K562 (cell line): Measurements from ENCODE around the gene RALA. TPM values are rescaled to one million over a fixed set of nuclear protein-coding genes. Genes with fewer than 3 reads are reported as not detected.
"Not testable (repeated sequence)": the region's sequence is repeated elsewhere in the genome, so short reads cannot be mapped to it uniquely, and the experiment has no call there.

Experiments
- ATAC-seq: fragments of 200-7000 bp; cut with Tn5 transposase; 3 replicates; pipeline ENCODE4 v1.9.1; 2020; ENCODE audit warnings: moderate library complexity
- BruUV-seq: library from RNA; stranded (reverse); fragments of 400-500 nt; replicated peaks from 2 replicates; lab custom pipeline; 2021; lab: Mats Ljungman, UMichigan
- CTCF ChIA-PET: fragments of 300-600 bp; formaldehyde crosslinking; extraction: SDS; loops from one replicate; lab custom pipeline; 2021; ENCODE audit warnings: low intra/inter-chr PET ratio; lab: Yijun Ruan, JAX
- POLR2A ChIA-PET: fragments of 300-600, 350-650 bp; sonication (Branson Sonifier 250); formaldehyde crosslinking; extraction: SDS; loops from one replicate; lab custom pipeline; 2021; ENCODE audit warnings: antibody characterized with exemption, inconsistent platforms; lab: Yijun Ruan, JAX
- DNase-seq, 4 experiments: peaks; one replicate each; pipeline versions ENCODE4 v3.0.0 to v3.0.0-alpha.2; 2011 to 2018; ENCODE audit warnings: low spot score in 3 of 4, mixed read lengths in 3 of 4; ENCODE audit errors: extremely low read depth in 1 of 4
- FAIRE-seq: peaks from 2 replicates; lab custom pipeline; 2011; peaks lifted over from hg19 to GRCh38; lab: Jason Lieb, UNC
- H2AFZ ChIP-seq: 2 replicates; pipeline ENCODE4 v1.6.0; 2011; ENCODE audit warnings: low read depth, low read length, control low read depth, inconsistent platforms
- H3K27ac ChIP-seq: fragments of 200-600 bp; 3 replicates; pipeline ENCODE4 v1.8.0; 2011; ENCODE audit warnings: low read depth, mild to moderate bottlenecking, control low read depth, inconsistent platforms, low read length, moderate library complexity, mixed read lengths; ENCODE audit errors: extremely low read depth
- H3K27me3 ChIP-seq, 2 experiments: fragments of 300-600 bp in 1 of 2; 2 replicates in 1 of 2; 3 replicates in 1 of 2; pipeline versions ENCODE4 v1.6.0 to v1.8.0; 2011; ENCODE audit warnings: inconsistent platforms in 2 of 2, low read length in 2 of 2, mild to moderate bottlenecking in 1 of 2, mixed read lengths in 1 of 2, moderate library complexity in 1 of 2; ENCODE audit not compliant: control insufficient read depth in 2 of 2, insufficient read depth in 2 of 2
- H3K36me3 ChIP-seq: fragments of 300-600 bp; 3 replicates; pipeline ENCODE4 v1.8.0; 2011; ENCODE audit warnings: mild to moderate bottlenecking, low read length, inconsistent platforms; ENCODE audit not compliant: control insufficient read depth, insufficient read depth
- H3K4me1 ChIP-seq, 2 experiments: fragments of 200-600 bp in 1 of 2; replicated peaks in 1 of 2; 2 replicates in 1 of 2; 3 replicates in 1 of 2; pipeline versions ENCODE4 v1.5.1 to v1.8.0; 2011; ENCODE audit warnings: inconsistent platforms in 2 of 2, low read length in 2 of 2, mild to moderate bottlenecking in 1 of 2, mixed read lengths in 1 of 2, moderate library complexity in 1 of 2; ENCODE audit not compliant: control insufficient read depth in 2 of 2, insufficient read depth in 2 of 2
- H3K4me2 ChIP-seq: 2 replicates; pipeline ENCODE4 v1.6.1; 2011; ENCODE audit warnings: low read length, control low read depth, inconsistent platforms, mixed read lengths; ENCODE audit not compliant: insufficient read depth
- H3K4me3 ChIP-seq: fragments of 200-600 bp; sonication (generic), shearing (Covaris generic); 2 replicates; pipeline ENCODE4 v1.5.1; 2016; ENCODE audit warnings: control low read depth, inconsistent platforms
- H3K79me2 ChIP-seq: fragments of 200-600 bp; 3 replicates; pipeline ENCODE4 v1.8.0; 2011; ENCODE audit warnings: low read length, inconsistent platforms; ENCODE audit not compliant: control insufficient read depth, insufficient read depth
- H3K9ac ChIP-seq, 2 experiments: 2 replicates each; pipeline versions ENCODE4 v1.6.0 to v1.6.1; 2011; ENCODE audit warnings: low read depth in 2 of 2, low read length in 2 of 2, control low read depth in 1 of 2, inconsistent platforms in 1 of 2, mild to moderate bottlenecking in 1 of 2, mixed read lengths in 1 of 2; ENCODE audit not compliant: insufficient read depth in 1 of 2
- H3K9me1 ChIP-seq: one replicate; pipeline ENCODE4 v1.6.0; 2011; ENCODE audit warnings: inconsistent platforms, mild to moderate bottlenecking, low read length, moderate library complexity; ENCODE audit not compliant: control insufficient read depth, insufficient read depth
- H3K9me3 ChIP-seq: replicated peaks from 2 replicates; pipeline ENCODE4 v1.5.1; 2011; ENCODE audit warnings: low read depth, low read length, inconsistent platforms; ENCODE audit not compliant: control insufficient read depth, insufficient read depth
- H4K20me1 ChIP-seq: replicated peaks from 2 replicates; pipeline ENCODE4 v1.6.1; 2011; ENCODE audit warnings: low read length, inconsistent platforms, mixed read lengths; ENCODE audit not compliant: control insufficient read depth, insufficient read depth
- MEIS2 ChIP-seq: fragments of 450-650 bp; IDR thresholded peaks from 2 replicates; pipeline ENCODE4 v1.6.1; 2014; ENCODE audit warnings: mild to moderate bottlenecking; ENCODE audit not compliant: partially characterized antibody
- ZNF507 ChIP-seq: conservative IDR thresholded peaks from 2 replicates; pipeline ENCODE4 v1.6.1; 2017; ENCODE audit warnings: missing genetic modification characterization, missing compliant biosample characterization
- WGBS: fragments of 100-300 bp; shearing (Covaris generic); methylation state at CpG from one replicate; pipeline ENCODE4 v1.1.6; 2016; ENCODE audit warnings: low coverage, mixed read lengths; ENCODE audit not compliant: insufficient coverage; ENCODE audit errors: missing lambda C conversion rate; 5-methylcytosine and 5-hydroxymethylcytosine counted together
- in situ Hi-C: fragments of 300-500 bp; cut with MboI; formaldehyde crosslinking; loops from 4 replicates; pipeline ENCODE4 v1.15.0; 2018; ENCODE audit warnings: inconsistent platforms, mixed read lengths
- intact Hi-C: fragments of 100-400 bp; cut with micrococcal nuclease; formaldehyde crosslinking; loops from 2 replicates; pipeline ENCODE4 v1.14.2; 2022
- polyA plus RNA-seq, 8 experiments: library from polyadenylated mRNA; depleted of rRNA in 4 of 8; stranded (reverse) in 5 of 8; unstranded in 3 of 8; fragments of >200 nt; fragmentation: Nextera tagmentation in 2 of 8; fragmentation: Illumina TruSeq in 1 of 8; extraction: Ambion mirVana in 2 of 8; extraction: Trizol in 1 of 8; gene quantifications; 2 replicates each; pipeline versions ENCODE4 v1.2.1 to v1.2.3, GENCODE V29; 2011 to 2014; ENCODE audit warnings: inconsistent platforms in 1 of 8, missing spikeins in 1 of 8
- total RNA-seq, 7 experiments: library from RNA; depleted of rRNA in 6 of 7; stranded (reverse); fragments of >200 nt in 6 of 7; fragmentation: Illumina TruSeq in 2 of 7; extraction: Trizol in 2 of 7; gene quantifications; 2 replicates each; pipeline versions ENCODE4 v1.2.1 to v1.2.3, GENCODE V29; 2011 to 2021; ENCODE audit warnings: low replicate concordance in 1 of 7

The RALA gene
- total and polyA plus RNA-seq, 9 of the 15 experiments (the other 6 are each of a cell fraction or from before 2014, with no cell fraction given): 7.2 to 28.0 (median 25.7) TPM

GRCh38 chr7:39667341-39667923, 44.1 kb downstream of the RALA start:
- CTCF ChIA-PET: no interaction called here
- no peak for ATAC-seq
- intact Hi-C loops: no loop called here

GRCh38 chr7:39668280-39668679, 44.9 kb downstream of the RALA start:
- POLR2A ChIA-PET: interaction anchor here (1.0 kb wide), 1 partner anchor 53 kb away, joined by 3 read pairs; no protein-coding TSS in a partner anchor
- H3K79me2 ChIP-seq, intact Hi-C loops, ATAC-seq, in situ Hi-C loops, H3K27me3 ChIP-seq, H3K4me2 ChIP-seq, H3K36me3 ChIP-seq, H3K9ac ChIP-seq, H3K9me1 ChIP-seq, H3K27ac ChIP-seq, H4K20me1 ChIP-seq, H3K4me1 ChIP-seq, BruUV-seq, H2AFZ ChIP-seq, H3K4me3 ChIP-seq, CTCF ChIA-PET, H3K9me3 ChIP-seq, FAIRE-seq, DNase-seq: not testable (repeated sequence)
- 71% methylated on average over 4 of the region's 4 CpGs for WGBS

More at GRCh38 chr7:39667341-39667923, 44.1 kb downstream of the RALA start:
- in situ Hi-C loops: no loop called here
- POLR2A ChIA-PET: no interaction called here
- H3K79me2 ChIP-seq: no peaks in the 10 kb centered on the region; the same call in 2 of the 3 replicates
- H2AFZ ChIP-seq: no peak overlapping the region
- H4K20me1 ChIP-seq: no peaks in the 10 kb centered on the region
- H3K27me3 ChIP-seq: no peaks in the 10 kb centered on the region
- 56% methylated on average over 3 of the region's 3 CpGs for WGBS
- no peak overlapping the region for H3K9ac ChIP-seq
- no peaks in the 10 kb centered on the region; the same call in 2 of the 3 replicates for H3K36me3 ChIP-seq
- DNase-seq (peak in 1 of 4 experiments; percentile 14), FAIRE-seq (peak; percentile 15)
- H3K4me1 ChIP-seq: peaks cover 0 to 10% of the 10 kb centered on the region in 2 experiments; a peak in 3 of 5 replicates
- no peak overlapping the region for H3K4me2 ChIP-seq
- no TSS peak for BruUV-seq
- no peak overlapping the region for H3K27ac ChIP-seq
- no peaks in the 10 kb centered on the region for H3K9me3 ChIP-seq
- no peak for TF ChIP-seq ZNF507 (tag)
- peak; percentile 42 for TF ChIP-seq MEIS2
- TF ChIP-seq, all 486 proteins: peak for 1
- Histone ChIP-seq H3K9me1 (no peaks in the 10 kb centered on the region), H3K4me3 (no peak overlapping the region)
